PFSK-1 (cell line): ENCODE data around the gene TNMD.

Source experiments
- POLR2AphosphoS5 ChIP-seq: IDR thresholded peaks from 2 replicates; pipeline ENCODE4 v1.6.1; 2012; ENCODE audit warnings: low read depth, mild to moderate bottlenecking, control low read depth, low read length, moderate library complexity
- REST ChIP-seq, 2 experiments: IDR thresholded peaks; 2 replicates each; pipeline versions ENCODE4 v1.6.1 to v1.8.0; 2011 to 2012; ENCODE audit warnings: low read depth in 2 of 2, low read length in 2 of 2, control low read depth in 1 of 2, inconsistent platforms in 1 of 2, mild to moderate bottlenecking in 1 of 2, moderate library complexity in 1 of 2; ENCODE audit not compliant: insufficient read depth in 1 of 2
- SIN3A ChIP-seq: IDR thresholded peaks from 2 replicates; pipeline ENCODE4 v1.6.1; 2012; ENCODE audit warnings: mild to moderate bottlenecking, low read length, moderate library complexity, borderline replicate concordance; ENCODE audit not compliant: insufficient read depth
- TAF1 ChIP-seq: IDR thresholded peaks from 2 replicates; pipeline ENCODE4 v1.6.1; 2012; ENCODE audit warnings: low read length, control low read depth, borderline replicate concordance; ENCODE audit not compliant: insufficient read depth

- TF ChIP-seq TAF1 (no peak), SIN3A (no peak), REST (IDR thresholded peaks at IDR 0.05; ENCODE audit: insufficient read depth in 1 of 2, low read depth in 2 of 2, low read length in 2 of 2) (no peak), POLR2AphosphoS5 (no peak)
Observed at GRCh38 chrX:100643212-100643611, 58.5 kb downstream of the TNMD start.
